K562 (cell line): Measurements from ENCODE around the gene CCDC141.

Experiments
- BRF1 ChIP-seq: IDR thresholded peaks from 3 replicates; pipeline ENCODE4 v1.6.1; 2011; ENCODE audit warnings: borderline replicate concordance, mild to moderate bottlenecking; ENCODE audit not compliant: insufficient read length; ENCODE audit errors: extremely low read depth
- GABPA ChIP-seq: fragments of 200-800 bp; sonication (Bioruptor generic); conservative IDR thresholded peaks from 2 replicates; pipeline ENCODE4 v1.6.1; 2016; ENCODE audit warnings: low read depth, missing genetic modification characterization, missing compliant biosample characterization
- L3MBTL2 ChIP-seq: fragments of 450-650 bp; IDR thresholded peaks from 2 replicates; pipeline ENCODE4 v1.6.1; 2016; ENCODE audit warnings: mild to moderate bottlenecking, moderate library complexity
- MAFF ChIP-seq: IDR thresholded peaks from 2 replicates; pipeline ENCODE4 v1.6.1; 2012; ENCODE audit warnings: low read length, improper control_type of control experiment
- MTA2 ChIP-seq: fragments of 450-650 bp; IDR thresholded peaks from 2 replicates; pipeline ENCODE4 v1.6.1; 2016; ENCODE audit warnings: low read depth
- NFRKB ChIP-seq: fragments of 450-650 bp; IDR thresholded peaks from 2 replicates; pipeline ENCODE4 v1.6.1; 2016; ENCODE audit warnings: low read depth
- NRF1 ChIP-seq, 2 experiments: fragments of 450-650 bp; IDR thresholded peaks in 1 of 2; conservative IDR thresholded peaks in 1 of 2; 2 replicates each; pipeline ENCODE4 v1.6.1; 2014; ENCODE audit warnings: mild to moderate bottlenecking in 2 of 2
- SMC3 ChIP-seq: conservative IDR thresholded peaks from 2 replicates; pipeline ENCODE4 v1.6.1; 2011; ENCODE audit warnings: low read depth, low read length, improper control_type of control experiment; ENCODE audit not compliant: insufficient read depth
- TCF3 ChIP-seq: sonication (generic); formaldehyde crosslinking; IDR thresholded peaks from 2 replicates; pipeline ENCODE4 v1.4.0; 2020; ENCODE audit warnings: mild to moderate bottlenecking, missing genetic modification reagents
- ZNF274 ChIP-seq: IDR thresholded peaks from 2 replicates; pipeline ENCODE4 v1.6.1; 2011; ENCODE audit warnings: low read depth, mild to moderate bottlenecking, low read length, moderate library complexity, borderline replicate concordance
- TF ChIP-seq, protein P1 (sequence below), 2 experiments: fragments of 450-650 bp; formaldehyde crosslinking in 1 of 2; IDR thresholded peaks; 2 replicates each; pipeline versions ENCODE4 v1.4.0 to v1.6.1; 2014 to 2020; ENCODE audit warnings: mild to moderate bottlenecking in 2 of 2, borderline replicate concordance in 1 of 2, low read depth in 1 of 2
- TF ChIP-seq, protein P2 (sequence below): sonication (generic); formaldehyde crosslinking; IDR thresholded peaks from 2 replicates; pipeline ENCODE4 v1.5.0; 2020; ENCODE audit warnings: missing genetic modification reagents
- TF ChIP-seq, protein P3 (sequence below): fragments of 250-450 bp; sonication (Bioruptor Pico); IDR thresholded peaks from 2 replicates; pipeline ENCODE4 v1.5.0; 2022; ENCODE audit warnings: mild to moderate bottlenecking

DNA sequence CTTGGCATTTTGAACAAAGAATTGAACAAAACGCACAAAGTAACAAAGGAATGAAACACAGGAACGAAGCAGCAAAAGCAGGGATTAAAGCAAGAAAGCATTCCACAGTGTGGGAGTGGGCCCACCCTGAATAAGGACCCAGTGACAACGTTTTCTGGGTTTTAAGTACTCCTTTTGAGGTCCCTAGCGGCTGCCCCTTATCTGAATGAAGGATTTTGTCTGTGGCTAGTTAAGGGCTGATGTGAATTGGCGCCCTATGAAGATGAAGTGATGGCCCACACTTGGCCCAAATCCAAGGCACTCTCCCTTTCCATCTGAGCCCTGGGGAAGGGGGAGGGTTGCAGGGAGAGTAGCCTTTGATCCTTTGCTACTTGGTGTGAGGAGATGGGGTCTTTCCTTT, 7.8 kb upstream of the CCDC141 start:
- TF ChIP-seq ZNF274 (no peak), MTA2 (no peak), NFRKB (no peak), NRF1 (conservative IDR thresholded peaks at IDR 0.05 in 1 of 2, IDR thresholded peaks at IDR 0.05 in 1 of 2) (no peak), GABPA (tag) (no peak), TCF3 (CRISPR knock-in tag) (no peak), SMC3 (no peak), MAFF (no peak), BRF1 (no peak), L3MBTL2 (no peak)
- TF ChIP-seq, protein P1, sequence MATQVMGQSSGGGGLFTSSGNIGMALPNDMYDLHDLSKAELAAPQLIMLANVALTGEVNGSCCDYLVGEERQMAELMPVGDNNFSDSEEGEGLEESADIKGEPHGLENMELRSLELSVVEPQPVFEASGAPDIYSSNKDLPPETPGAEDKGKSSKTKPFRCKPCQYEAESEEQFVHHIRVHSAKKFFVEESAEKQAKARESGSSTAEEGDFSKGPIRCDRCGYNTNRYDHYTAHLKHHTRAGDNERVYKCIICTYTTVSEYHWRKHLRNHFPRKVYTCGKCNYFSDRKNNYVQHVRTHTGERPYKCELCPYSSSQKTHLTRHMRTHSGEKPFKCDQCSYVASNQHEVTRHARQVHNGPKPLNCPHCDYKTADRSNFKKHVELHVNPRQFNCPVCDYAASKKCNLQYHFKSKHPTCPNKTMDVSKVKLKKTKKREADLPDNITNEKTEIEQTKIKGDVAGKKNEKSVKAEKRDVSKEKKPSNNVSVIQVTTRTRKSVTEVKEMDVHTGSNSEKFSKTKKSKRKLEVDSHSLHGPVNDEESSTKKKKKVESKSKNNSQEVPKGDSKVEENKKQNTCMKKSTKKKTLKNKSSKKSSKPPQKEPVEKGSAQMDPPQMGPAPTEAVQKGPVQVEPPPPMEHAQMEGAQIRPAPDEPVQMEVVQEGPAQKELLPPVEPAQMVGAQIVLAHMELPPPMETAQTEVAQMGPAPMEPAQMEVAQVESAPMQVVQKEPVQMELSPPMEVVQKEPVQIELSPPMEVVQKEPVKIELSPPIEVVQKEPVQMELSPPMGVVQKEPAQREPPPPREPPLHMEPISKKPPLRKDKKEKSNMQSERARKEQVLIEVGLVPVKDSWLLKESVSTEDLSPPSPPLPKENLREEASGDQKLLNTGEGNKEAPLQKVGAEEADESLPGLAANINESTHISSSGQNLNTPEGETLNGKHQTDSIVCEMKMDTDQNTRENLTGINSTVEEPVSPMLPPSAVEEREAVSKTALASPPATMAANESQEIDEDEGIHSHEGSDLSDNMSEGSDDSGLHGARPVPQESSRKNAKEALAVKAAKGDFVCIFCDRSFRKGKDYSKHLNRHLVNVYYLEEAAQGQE (IDR thresholded peaks at IDR 0.05; ENCODE audit: borderline replicate concordance) = no peak
- TF ChIP-seq, protein P1 (CRISPR knock-in tag; IDR thresholded peaks at IDR 0.05; ENCODE audit: low read depth) = no peak
- TF ChIP-seq, protein P2, sequence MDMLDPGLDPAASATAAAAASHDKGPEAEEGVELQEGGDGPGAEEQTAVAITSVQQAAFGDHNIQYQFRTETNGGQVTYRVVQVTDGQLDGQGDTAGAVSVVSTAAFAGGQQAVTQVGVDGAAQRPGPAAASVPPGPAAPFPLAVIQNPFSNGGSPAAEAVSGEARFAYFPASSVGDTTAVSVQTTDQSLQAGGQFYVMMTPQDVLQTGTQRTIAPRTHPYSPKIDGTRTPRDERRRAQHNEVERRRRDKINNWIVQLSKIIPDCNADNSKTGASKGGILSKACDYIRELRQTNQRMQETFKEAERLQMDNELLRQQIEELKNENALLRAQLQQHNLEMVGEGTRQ (CRISPR knock-in tag) = no peak
- TF ChIP-seq, protein P3, sequence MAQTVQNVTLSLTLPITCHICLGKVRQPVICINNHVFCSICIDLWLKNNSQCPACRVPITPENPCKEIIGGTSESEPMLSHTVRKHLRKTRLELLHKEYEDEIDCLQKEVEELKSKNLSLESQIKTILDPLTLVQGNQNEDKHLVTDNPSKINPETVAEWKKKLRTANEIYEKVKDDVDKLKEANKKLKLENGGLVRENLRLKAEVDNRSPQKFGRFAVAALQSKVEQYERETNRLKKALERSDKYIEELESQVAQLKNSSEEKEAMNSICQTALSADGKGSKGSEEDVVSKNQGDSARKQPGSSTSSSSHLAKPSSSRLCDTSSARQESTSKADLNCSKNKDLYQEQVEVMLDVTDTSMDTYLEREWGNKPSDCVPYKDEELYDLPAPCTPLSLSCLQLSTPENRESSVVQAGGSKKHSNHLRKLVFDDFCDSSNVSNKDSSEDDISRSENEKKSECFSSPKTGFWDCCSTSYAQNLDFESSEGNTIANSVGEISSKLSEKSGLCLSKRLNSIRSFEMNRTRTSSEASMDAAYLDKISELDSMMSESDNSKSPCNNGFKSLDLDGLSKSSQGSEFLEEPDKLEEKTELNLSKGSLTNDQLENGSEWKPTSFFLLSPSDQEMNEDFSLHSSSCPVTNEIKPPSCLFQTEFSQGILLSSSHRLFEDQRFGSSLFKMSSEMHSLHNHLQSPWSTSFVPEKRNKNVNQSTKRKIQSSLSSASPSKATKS (CRISPR knock-in tag) = no peak
